Hepatocyte (in vitro differentiated cells): ENCODE results near the gene HPS4. TPM values are rescaled to one million over a fixed set of nuclear protein-coding genes. Genes with fewer than 3 reads are reported as not detected.
A peak's percentile ranks its signal among the peaks of the same experiment; 100 is the strongest.

Source experiments
- DNase-seq: peaks from one replicate; pipeline ENCODE4 v3.0.0-alpha.2; 2016; ENCODE audit warnings: low spot score
- H2AFZ ChIP-seq: fragments of 200-600 bp; sonication (generic); 2 replicates; pipeline ENCODE4 v1.6.0; 2016; ENCODE audit warnings: antibody characterized with exemption, mild to moderate bottlenecking
- H3K27ac ChIP-seq: fragments of 200-600 bp; sonication (generic); 2 replicates; pipeline ENCODE4 v1.5.1; 2016; ENCODE audit warnings: mild to moderate bottlenecking
- H3K27me3 ChIP-seq: fragments of 200-600 bp; sonication (generic); 2 replicates; pipeline ENCODE4 v1.6.1; 2016
- H3K36me3 ChIP-seq: fragments of 200-600 bp; sonication (generic); replicated peaks from 2 replicates; pipeline ENCODE4 v1.5.1; 2016; ENCODE audit warnings: low read depth; ENCODE audit not compliant: insufficient read depth
- H3K4me1 ChIP-seq: fragments of 200-600 bp; sonication (generic); 2 replicates; pipeline ENCODE4 v1.5.1; 2016; ENCODE audit warnings: mild to moderate bottlenecking, moderate library complexity; ENCODE audit not compliant: insufficient read depth
- H3K4me2 ChIP-seq: fragments of 200-600 bp; sonication (generic); 2 replicates; pipeline ENCODE4 v1.6.0; 2016
- H3K4me3 ChIP-seq: fragments of 200-600 bp; sonication (generic); 2 replicates; pipeline ENCODE4 v1.5.1; 2016; ENCODE audit warnings: mild to moderate bottlenecking
- H3K79me2 ChIP-seq: fragments of 200-600 bp; sonication (generic); 2 replicates; pipeline ENCODE4 v1.6.0; 2017; ENCODE audit warnings: mild to moderate bottlenecking
- H3K9me2 ChIP-seq: fragments of 200-600 bp; sonication (generic); replicated peaks from 2 replicates; pipeline ENCODE4 v1.6.0; 2017; ENCODE audit warnings: mild to moderate bottlenecking; ENCODE audit not compliant: insufficient read depth
- H3K9me3 ChIP-seq: fragments of 200-600 bp; sonication (generic); 2 replicates; pipeline ENCODE4 v1.5.1; 2016; ENCODE audit warnings: low read depth, mild to moderate bottlenecking
- H4K20me1 ChIP-seq: fragments of 200-600 bp; sonication (generic); 2 replicates; pipeline ENCODE4 v1.6.0; 2016; ENCODE audit warnings: mild to moderate bottlenecking; ENCODE audit not compliant: insufficient read depth, poor library complexity, severe bottlenecking
- CTCF ChIP-seq: fragments of 200-600 bp; sonication (generic); IDR thresholded peaks from 2 replicates; pipeline ENCODE4 v1.5.1; 2016; ENCODE audit warnings: antibody characterized with exemption, mild to moderate bottlenecking; ENCODE audit not compliant: poor library complexity
- EZH2 ChIP-seq: fragments of 200-600 bp; sonication (generic); IDR thresholded peaks from 2 replicates; pipeline ENCODE4 v1.6.1; 2016; ENCODE audit warnings: antibody characterized with exemption, mild to moderate bottlenecking, borderline replicate concordance
- EZH2phosphoT487 ChIP-seq: fragments of 200-600 bp; sonication (generic); IDR thresholded peaks from one replicate; pipeline ENCODE4 v1.6.1; 2018; ENCODE audit warnings: antibody characterized with exemption, mild to moderate bottlenecking, low read depth, moderate library complexity; ENCODE audit not compliant: unreplicated experiment, severe bottlenecking
- WGBS: methylation state at CpG from one replicate; pipeline ENCODE4 v1.1.6; 2016; ENCODE audit warnings: low lambda C conversion rate; ENCODE audit errors: missing lambda C conversion rate; 5-methylcytosine and 5-hydroxymethylcytosine counted together
- polyA plus RNA-seq: library from polyadenylated mRNA; unstranded; fragments of >200 nt; fragmentation: Nextera tagmentation; extraction: Ambion mirVana; gene quantifications from 2 replicates; pipeline ENCODE4 v1.2.1, GENCODE V29; 2016
- total RNA-seq: library from RNA; depleted of rRNA; stranded (reverse); fragments of >200 nt; gene quantifications from 2 replicates; pipeline ENCODE4 v1.2.3, GENCODE V29; 2014

HPS4 gene
- total and polyA plus RNA-seq, 2 experiments from 2014 or later, result 20.2 to 36.7 TPM

GRCh38 chr22:26482161-26482560 is 1.4 kb downstream of the HPS4 start:
- peak overlapping the region; percentile 79 for H3K4me2 ChIP-seq
- TF ChIP-seq CTCF (no peak), EZH2phosphoT487 (no peak), EZH2 (no peak)
- H3K36me3 ChIP-seq, result no peaks in the 10 kb centered on the region
- no peak overlapping the region for H2AFZ ChIP-seq
- DNase-seq, result no peak
- WGBS, result 74% methylated on average over 5 of the region's 5 CpGs
- H4K20me1 ChIP-seq, result no peaks in the 10 kb centered on the region
- peaks cover 65% of the 10 kb centered on the region for H3K79me2 ChIP-seq
- H3K4me1 ChIP-seq, result peaks cover 29% of the 10 kb centered on the region
- no peaks in the 10 kb centered on the region for H3K9me2 ChIP-seq
- H3K4me3 ChIP-seq, result no peak overlapping the region
- no peaks in the 10 kb centered on the region for H3K27me3 ChIP-seq
- H3K27ac ChIP-seq, result no peak overlapping the region
- H3K9me3 ChIP-seq, result no peaks in the 10 kb centered on the region

- peak overlapping the region; percentile 71 for H3K4me2 ChIP-seq
- peaks cover 66% of the 10 kb centered on the region for H3K79me2 ChIP-seq
- H3K9me3 ChIP-seq, result no peaks in the 10 kb centered on the region
- TF ChIP-seq EZH2 (no peak), EZH2phosphoT487 (no peak), CTCF (no peak)
- no peaks in the 10 kb centered on the region for H3K36me3 ChIP-seq
- H3K27me3 ChIP-seq, result no peaks in the 10 kb centered on the region
- WGBS, result 94% methylated on average over 4 of the region's 4 CpGs
- no peak for DNase-seq
- peaks cover 29% of the 10 kb centered on the region for H3K4me1 ChIP-seq
- no peak overlapping the region for H3K4me3 ChIP-seq
- H3K27ac ChIP-seq, result no peak overlapping the region
- no peaks in the 10 kb centered on the region for H3K9me2 ChIP-seq
- no peaks in the 10 kb centered on the region for H4K20me1 ChIP-seq
- no peak overlapping the region for H2AFZ ChIP-seq
These were observed 1.9 kb downstream of the HPS4 start for GRCh38 chr22:26481694-26482093.

DNA sequence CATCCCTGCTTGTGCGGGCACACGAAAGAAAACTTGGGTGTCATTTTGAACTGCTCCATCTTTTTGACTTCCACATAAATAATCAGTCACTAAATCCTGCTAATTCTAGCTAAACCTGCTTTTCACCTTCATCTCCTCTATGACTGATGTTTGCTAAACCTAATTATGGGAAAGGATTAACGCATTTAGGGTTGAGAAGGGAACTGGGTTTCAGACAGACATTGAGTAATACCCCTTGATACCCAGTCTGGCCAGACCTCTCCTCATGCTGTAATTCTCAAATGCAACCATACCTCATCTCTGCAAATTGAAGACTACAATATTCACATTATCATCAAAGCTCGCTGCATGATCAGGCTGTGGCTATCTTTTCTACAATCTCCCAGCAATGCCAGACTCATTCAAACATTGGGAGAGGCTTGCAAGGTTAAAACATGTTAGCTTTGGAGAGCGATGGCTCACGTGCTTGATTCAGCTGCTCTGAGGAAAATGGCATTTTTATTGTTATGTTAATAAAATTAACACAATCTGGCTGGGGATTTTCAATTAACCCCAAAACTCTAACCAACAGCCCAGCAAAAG is 2.4 kb downstream of the HPS4 start:
- peaks cover 61% of the 10 kb centered on the region for H3K79me2 ChIP-seq
- no peaks in the 10 kb centered on the region for H3K9me2 ChIP-seq
- H3K27ac ChIP-seq, result no peak overlapping the region
- no peak overlapping the region for H3K4me3 ChIP-seq
- no peaks in the 10 kb centered on the region for H4K20me1 ChIP-seq
- no peaks in the 10 kb centered on the region for H3K9me3 ChIP-seq
- TF ChIP-seq CTCF (no peak), EZH2 (no peak)
- DNase-seq, result no peak
- no peaks in the 10 kb centered on the region for H3K27me3 ChIP-seq
- peaks cover 29% of the 10 kb centered on the region for H3K4me1 ChIP-seq
- no peaks in the 10 kb centered on the region for H3K36me3 ChIP-seq
- WGBS, result 72% methylated on average over 6 of the region's 6 CpGs
- no peak overlapping the region for H2AFZ ChIP-seq
- peak overlapping the region; percentile 71 for H3K4me2 ChIP-seq

DNA sequence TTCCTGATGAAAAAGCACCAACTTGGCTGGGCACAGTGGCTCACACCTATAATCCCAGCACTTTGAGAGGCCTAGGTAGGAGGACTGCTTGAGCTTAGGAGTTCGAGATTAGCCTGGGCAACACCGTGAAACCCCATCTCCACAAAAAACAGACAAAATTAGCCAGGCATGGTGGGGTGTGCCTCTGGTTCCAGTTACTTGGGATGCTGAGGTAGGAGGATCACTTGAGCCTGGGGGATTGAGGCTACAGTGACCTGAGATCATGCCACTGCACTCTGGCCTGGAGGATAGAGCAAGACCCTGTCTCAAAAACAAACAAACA is 3.0 kb downstream of the HPS4 start:
- Histone ChIP-seq H4K20me1 (no peaks in the 10 kb centered on the region), H2AFZ (no peak overlapping the region), H3K36me3 (no peaks in the 10 kb centered on the region), H3K9me3 (no peaks in the 10 kb centered on the region), H3K27me3 (no peaks in the 10 kb centered on the region), H3K9me2 (no peaks in the 10 kb centered on the region), H3K4me3 (no peak overlapping the region), H3K4me1 (peaks cover 29% of the 10 kb centered on the region), H3K27ac (peak overlapping the region; percentile 75), H3K79me2 (peaks cover 59% of the 10 kb centered on the region), H3K4me2 (peak overlapping the region; percentile 71)
- 79% methylated on average over 2 of the region's 2 CpGs for WGBS
- DNase-seq, result no peak
- TF ChIP-seq EZH2phosphoT487, result no peak
- TF ChIP-seq CTCF, result no peak
